Epidermal melanocyte (primary cell): Measurements from ENCODE around the gene CHRNG.
"Not testable (repeated sequence)": the region's sequence is repeated elsewhere in the genome, so short reads cannot be mapped to it uniquely, and the experiment has no call there.

Source experiments
- DNase-seq: peaks from one replicate; pipeline ENCODE4 v3.0.0; 2011; ENCODE audit warnings: low spot score; ENCODE audit not compliant: insufficient read length

The CHRNG gene

DNA sequence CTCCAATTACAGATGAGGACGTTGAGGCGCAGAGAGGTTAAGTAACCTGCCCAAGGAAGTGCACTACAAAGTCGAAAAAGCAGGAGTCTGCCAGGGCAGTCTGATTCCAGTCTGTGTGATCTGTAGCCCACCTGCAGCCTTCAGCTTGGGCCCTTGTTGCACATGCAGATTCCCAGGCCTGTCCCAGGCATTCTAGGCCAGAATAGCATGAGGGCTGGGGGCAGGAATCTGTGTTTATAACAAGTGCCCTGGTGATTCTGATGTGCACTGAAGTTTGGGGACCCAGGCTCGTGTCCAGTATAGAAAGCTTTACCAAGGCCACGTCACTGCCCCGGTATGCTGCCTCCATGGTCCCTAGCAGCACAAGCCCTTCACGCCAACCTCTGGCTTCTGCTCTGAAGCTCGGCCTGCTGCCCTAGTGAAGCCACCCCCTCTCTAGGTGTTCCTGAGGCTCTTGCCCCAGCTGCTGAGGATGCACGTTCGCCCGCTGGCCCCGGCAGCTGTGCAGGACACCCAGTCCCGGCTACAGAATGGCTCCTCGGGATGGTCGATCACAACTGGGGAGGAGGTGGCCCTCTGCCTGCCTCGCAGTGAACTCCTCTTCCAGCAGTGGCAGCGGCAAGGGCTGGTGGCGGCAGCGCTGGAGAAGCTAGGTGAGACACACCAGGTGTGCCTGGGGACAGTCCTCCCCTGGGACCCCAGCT lies 4.6 kb downstream of the CHRNG start:
- peak; percentile 5 for DNase-seq

DNA sequence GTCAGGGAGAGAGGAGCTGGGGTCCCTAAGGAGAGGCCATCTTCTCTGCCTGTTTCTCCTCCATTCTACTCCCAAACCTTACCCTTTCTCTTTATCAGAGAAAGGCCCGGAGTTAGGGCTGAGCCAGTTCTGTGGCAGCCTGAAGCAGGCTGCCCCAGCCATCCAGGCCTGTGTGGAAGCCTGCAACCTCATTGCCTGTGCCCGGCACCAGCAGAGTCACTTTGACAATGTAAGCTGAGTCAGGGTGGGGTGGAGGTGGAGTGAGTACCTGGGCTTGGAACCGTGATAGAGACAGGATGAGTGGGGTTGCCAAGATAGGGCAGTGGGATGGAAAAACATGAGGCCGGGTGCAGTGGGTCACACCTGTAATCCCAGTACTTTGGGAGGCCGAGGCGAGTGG lies 5.2 kb downstream of the CHRNG start:
- DNase-seq: peak; percentile 1

DNA sequence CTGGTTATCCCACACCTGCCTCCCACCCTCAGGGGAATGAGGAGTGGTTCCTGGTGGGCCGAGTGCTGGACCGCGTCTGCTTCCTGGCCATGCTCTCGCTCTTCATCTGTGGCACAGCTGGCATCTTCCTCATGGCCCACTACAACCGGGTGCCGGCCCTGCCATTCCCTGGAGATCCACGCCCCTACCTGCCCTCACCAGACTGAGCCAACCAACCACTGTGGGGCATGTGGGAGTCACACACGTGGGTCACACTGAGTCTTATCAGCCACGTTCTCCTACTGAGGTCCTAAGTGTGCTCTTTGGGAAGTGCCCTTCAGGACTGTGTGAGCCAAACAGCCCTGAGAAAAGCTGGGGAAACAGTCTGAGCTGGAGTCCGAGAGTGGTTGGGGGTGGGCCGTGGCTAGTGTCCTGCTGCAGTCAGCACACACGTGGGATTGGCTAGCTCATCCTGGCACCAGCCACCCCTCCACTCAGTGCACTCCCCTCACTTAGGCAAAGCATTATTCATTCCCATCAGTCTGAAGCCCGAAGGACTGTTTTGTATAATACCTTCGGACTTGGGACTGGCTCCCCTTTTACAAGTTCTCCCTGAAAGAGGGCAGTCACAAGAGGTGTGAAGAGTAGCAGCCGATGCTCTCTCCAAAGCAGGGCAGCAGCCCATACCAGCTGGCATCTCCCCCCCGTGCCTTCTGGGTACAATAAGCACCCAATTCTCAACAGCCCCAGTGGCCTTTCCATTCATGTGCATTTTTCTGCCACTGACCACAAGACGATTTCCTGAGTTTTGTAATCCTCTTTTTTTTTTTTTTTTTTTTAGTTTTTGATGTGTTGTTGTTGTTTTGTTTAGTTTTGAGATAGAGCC lies 6.3 kb downstream of the CHRNG start:
- peak; percentile 11 for DNase-seq

DNA sequence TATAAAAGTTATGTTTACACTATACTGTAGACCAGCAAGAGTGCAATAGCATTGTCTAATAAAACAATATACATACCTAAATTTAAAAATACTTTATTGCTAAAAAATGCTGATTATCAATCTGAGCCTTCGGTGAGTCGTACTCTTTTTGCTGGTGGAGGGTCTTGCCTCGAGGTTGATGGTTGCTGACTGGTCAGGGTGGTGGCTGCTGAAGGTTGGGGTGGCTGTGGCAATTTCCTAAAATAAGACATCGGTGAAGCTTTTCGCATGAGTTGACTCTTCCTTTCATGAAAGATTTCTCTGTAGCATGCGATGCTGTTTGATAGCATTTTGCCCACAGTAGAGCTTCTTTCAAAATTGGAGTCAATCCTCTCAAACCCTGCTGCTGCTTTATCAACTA lies 8.5 kb downstream of the CHRNG start:
- DNase-seq: no peak

DNA sequence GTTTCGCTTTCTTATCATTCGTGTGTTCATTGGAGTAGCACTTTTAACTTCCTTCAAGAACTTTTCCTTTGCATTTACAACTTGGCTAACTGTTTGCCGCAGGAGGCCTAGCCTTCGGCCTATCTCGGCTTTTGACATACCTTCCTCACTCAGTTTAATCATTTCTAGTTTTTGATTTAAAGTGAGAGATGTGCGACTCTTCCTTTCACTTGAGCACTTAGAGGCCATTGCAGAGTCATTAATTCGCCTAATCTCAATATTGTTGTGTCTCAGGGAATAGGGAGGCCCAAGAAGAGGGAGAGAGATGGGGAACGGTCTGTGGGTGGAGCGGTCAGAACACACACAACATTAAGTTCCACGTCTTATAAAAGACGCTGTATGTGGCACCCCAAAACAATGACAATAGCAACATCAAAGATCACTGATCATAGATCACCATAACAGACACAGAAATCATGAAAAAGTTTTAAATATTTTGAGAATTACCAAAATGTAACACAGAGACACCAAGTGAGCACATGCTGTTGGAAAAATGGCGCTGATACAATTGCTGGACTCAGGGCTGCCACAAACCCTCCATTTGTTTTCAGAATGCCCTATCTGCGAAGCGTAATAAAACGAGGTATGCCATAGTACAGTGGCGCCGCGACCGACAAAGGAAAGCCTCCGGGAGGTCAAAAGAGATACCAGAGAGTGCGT lies 10.3 kb downstream of the CHRNG start:
- no peak for DNase-seq

DNA sequence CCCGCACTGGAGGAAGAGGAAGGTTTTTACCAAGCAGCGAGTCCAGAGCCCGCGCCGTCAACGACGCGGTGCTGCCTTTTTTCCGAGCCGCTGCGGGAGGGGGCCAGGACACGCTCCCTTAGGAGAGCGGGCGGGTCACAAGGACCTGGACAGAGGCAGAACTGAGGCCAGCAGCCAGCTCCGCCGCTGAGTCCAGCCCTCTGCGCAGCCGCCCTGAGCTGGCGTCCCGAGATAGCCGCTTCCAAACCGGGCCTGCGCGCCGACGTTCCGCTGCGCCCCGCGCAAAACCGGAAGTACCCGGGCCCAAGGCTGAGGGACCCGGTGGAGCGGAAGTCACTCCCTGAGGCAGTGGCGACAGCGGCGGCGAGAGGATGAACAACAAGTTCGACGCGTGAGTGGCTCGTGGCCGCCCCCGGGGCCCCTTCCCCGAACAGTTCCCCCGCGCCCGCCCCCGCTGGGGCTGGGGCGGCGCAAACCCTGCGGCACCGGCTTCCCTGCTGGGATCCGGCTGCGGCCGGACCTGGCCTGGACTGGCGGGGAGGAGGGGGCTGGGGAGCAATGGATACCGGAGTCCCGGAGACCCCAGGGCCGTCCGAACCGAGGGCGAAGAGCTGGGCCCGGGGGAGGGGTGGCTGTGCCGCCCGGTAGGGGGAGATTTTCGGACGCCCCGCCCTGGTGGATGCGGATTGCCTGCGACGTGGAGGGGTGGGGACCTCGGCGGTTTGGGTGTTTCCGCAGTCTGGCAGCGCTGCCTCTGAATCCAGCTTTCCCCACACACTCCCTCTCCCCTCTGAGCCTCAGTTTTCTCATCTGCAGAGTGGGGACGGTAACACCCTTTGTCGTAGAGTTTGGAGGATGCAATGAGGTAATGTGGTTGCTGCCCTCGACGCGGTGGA lies 11.1 kb downstream of the CHRNG start, which contains the start of the genes EIF4E2 and TIGD1:
Gene EIF4E2, plus strand, starts transcription at position 336 of the 896 bp plus-strand sequence. Its CDS starts 36 bp downstream, at position 372.
Gene TIGD1, minus strand, starts transcription at position 204 of the 896 bp plus-strand sequence. CDS start 675 bp downstream, outside the sequence.
- peak; percentile 97 for DNase-seq

DNA sequence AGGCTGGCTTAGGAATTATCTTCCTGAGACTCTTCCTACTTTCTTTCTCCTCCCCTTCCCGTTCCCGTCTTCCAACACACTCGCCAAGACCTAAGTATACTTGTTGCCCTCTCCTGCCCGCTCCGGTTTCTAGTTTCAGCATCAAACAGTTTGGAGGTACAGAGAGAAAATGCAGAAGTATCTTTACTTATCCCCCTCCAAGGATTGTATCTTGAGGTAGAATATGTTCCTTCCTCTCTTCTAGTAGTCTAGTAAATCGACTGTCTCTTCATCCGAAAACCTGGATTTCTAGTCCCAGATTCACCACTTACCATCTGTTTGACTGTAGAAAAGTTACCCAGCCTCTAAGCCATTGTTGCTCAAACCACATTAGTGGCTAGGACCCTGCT lies 11.8 kb downstream of the CHRNG start:
- DNase-seq: no peak

DNA sequence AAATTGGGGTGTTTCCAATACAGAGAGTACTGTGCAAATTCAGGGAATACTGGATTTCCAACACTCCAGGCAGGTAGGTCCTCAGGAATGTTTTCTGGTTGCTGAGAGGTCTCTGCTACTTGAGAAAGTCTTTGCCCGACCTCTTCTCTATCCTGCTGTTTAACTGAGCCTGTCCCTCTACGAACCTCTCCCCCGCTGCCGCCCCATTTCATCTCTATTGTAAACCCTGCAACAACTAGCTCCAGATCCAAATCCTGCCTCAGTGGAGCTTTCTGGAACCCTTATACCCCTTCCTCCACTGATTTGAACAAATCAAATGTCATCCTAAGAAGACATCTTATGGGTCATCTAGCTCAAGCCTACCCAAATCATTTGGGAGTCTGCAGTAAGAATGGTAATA lies 12.3 kb downstream of the CHRNG start:
- DNase-seq: no peak

DNA sequence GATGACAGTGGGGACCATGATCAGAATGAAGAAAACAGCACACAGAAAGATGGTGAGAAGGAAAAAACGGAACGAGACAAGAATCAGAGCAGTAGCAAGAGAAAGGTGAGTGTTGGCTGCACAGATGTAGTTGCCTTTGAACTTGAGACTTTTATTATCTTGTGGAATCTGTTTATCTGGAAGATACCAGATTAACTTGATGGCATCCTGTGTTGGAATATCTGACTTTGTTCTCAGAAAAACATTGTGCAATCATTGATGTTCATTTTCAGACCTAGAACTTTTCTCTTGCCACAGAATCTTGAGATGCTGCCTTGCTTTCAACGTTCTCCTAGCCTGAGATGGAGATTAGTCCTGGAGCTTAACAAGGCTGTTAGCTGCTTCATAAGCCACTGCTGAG lies 16.9 kb downstream of the CHRNG start:
- no peak for DNase-seq

DNA sequence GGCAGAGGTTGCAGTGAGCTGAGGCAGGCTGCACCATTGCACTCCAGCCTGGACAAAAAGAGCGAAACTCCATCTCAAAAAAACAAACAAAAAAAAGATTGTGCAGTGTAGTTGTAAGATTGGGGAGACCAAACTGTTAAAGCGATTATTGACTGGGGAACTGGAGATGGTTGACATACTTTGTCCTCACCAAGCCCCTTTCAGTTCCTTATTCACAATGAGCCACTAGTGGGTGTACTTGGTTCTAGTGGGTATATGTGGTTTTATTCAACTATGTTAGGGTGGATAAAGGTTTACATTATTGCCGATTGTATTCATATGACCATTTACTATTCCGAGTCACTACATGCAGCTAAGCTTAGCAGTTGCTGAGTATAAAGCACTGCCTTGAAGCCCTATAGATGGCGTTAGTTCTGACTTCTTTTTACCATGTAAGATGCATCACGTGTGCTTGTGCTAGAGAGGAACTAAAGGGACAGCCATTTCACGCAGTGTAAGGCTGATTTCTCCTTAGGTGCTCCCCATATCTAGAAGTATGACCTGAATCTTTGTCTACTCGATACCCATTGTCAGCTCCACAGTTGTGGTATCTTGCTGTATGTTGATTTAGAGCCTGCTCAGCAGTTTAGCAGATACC lies 23.1 kb downstream of the CHRNG start:
- DNase-seq: no peak

DNA sequence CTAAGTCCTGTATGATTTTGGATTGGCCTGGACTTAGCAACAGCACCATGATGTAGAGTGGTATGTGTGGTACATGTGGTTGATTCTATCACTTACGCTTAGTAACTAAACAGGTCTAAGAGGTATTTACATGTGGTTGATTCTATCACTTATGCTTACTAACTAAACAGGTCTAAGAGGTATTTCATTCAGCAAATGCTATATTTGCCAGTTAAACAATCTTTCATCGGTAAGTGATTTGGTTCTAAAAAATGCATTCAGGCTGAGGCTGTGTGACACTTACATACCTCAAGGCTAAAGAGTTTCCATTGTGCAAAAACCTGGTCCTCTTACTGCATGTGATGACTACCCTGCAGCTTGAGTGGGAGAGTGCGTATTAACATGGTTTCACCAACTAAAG lies 24.1 kb downstream of the CHRNG start:
- no peak for DNase-seq

DNA sequence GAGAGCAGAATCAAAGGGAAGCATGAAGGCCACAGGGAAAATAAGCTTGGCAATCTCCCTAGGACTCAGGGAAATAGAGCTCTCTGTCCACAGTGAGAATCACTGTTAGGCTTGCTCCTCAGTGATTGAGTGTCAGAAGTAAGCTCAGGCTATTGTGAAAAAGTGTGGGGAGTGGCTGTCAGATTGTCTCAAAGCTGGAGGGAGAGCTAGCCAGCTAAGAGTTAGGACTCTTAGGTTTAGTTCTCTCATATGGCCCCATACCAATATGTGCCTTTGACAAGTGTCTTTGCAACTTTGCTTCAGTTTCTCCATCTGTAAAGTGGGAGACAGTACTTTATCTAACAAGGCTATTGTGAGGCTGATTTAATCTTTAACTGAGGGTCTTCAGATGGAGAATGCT lies 28.2 kb downstream of the CHRNG start:
- no peak for DNase-seq

DNA sequence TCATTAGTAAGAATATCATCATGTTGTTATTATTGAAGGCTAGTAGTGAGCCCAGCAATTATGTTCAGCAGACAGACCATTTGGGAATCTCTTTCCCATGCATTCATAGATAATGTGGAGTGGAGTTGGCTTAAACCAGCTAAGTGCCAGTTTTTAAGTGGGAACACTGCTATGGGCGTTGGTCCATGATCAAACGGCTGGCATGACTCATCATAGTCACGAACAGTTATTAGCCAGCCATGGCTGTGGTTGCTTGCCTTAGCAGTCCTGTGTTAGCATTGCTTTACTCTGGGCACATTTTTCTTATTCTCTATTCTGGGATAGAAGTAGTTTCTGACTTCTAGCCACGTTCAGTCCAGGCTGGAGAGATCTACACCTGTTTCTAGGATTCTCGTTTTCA lies 28.7 kb downstream of the CHRNG start:
- no peak for DNase-seq

DNA sequence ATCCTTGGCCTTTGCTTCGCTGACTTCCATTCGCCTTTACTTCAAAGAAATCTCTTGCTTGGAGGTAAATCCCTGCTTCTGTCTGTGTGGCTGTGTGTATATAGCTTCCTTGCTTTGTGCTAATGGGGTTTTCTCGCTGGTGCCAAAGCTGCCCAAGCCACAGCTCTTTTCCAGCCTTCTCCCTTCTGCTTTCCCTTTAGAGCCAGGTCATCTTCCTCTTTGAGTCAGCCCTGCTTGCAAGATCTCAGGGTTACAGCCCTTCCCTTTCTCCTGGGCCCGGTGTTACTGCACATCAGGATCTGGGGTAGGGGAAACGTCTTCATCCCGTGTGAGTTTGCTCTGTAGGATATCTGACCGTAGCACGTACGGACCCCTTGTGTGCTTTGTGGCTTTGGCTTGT lies 30.0 kb downstream of the CHRNG start:
- no peak for DNase-seq

DNA sequence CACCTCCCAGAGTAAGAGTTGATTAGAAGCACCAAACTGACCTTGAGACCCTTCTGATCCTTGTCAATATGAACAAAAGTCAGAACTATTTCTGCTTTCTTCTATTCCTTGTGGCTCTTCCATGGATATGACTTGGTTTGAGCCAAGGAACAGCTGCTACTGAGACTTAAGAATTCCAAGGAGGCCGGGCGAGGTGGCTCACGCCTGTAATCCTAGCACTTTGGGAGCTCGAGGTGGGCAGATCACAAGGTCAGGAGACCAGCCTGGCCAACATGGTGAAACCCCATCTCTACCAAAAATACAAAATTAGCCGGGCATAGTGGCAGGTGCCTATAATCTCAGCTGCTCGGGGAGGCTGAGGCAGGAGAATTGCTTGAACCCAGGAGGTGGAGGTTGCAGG lies 31.0 kb downstream of the CHRNG start:
- DNase-seq: not testable (repeated sequence)

DNA sequence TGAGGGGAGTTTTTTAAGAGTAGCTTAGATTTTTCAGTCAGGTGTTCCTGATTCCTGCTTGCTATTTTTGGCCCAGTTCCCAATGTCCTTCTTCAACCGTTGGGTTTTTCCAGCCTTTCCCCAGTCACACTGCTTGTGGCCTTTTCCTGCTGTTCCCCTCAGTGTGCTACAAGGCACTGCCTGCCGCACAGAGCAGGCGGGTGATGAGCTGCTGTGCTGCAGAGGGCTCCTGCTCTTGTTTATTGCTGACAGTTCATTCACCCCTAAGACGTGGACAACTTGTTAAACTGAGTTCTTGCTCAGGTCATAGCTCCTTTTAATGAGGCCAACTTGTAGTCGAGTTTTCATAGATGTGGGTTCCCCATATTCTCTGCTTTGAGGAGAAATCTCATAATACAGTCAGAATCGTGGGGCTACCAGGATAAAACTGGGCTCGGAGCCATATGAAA lies 31.6 kb downstream of the CHRNG start:
- no peak for DNase-seq

DNA sequence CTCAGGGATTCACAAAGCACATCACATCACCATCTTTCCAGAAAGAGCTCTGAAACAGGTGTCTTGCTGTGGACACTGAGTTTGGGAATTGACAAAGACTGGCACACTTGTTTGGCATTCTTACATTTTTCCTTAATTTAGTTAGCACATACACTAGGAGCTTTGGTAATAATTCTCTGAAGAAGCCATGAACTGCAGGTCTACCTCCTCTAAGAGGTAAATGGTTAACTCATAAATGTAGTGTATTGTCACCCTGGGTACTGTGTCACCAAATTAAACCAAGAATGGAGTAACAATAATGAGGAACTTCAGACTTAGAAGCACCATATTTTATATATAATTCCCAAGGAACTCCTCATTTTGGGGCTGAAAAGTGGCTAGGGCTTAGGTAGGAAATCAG lies 33.5 kb downstream of the CHRNG start:
- no peak for DNase-seq

DNA sequence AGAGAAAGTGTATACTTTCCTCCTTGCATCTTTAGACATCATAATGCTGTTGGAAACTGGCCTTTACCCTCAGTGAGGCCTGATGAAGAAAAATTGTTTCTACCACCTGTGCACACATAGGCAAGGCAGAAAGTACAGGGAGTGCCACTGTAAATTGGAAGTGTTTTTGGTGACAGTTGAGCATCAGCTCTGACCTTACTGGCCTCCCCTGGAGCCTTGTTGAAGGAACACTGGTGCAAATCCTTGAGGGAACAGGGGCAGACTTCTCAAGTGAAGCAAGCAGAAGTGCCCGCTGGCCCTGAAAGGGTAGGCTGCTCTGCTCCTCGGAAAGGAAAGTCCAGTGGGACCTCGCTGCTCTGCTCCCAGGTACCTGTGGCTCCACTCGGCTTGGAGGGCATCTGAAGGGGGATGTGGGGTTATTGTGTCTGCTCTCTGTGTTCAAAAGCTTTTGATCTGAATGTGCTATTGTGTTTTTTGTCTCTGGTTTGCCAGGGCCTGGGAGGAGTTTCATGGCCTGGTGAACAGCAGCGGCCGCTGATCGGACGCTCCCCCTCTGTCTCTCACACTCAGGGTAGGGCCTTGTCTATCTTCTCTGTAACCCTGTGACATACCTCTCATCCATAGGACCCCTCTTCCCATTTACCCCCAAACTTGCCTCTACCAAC lies 34.4 kb downstream of the CHRNG start:
- no peak for DNase-seq

DNA sequence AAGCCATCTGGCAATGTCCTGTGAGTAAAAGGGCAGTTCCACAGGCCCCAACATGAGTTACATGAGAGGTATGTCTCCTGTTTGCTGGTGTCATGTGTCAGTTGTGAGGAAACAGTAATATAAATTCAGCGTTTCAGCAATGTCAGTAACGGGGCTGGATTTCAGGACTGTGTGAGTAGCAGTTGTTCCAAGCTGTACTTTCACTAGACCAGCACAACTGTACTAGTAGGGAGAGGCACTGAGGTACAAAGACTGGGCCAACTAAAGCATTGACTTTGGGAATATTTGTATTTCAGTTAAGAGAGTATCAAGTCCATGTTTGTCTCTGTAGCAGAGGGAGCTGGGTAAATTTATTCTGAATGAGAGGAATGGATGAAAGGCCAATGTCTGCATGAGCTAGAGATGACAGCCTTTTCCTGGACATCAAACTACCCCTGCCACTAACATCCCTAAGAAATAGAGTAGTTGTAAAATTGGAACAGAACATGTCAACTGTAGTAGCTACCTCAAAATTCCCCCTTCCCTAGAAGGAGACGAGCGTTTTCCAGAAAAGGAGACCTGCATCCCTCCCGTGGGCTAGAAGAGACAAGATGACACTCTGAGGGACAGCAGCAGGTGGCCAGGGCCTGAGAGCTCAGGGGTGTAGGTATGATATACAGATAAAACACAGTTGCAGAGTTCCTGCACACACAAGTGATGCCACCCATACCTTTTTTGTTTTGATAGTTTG lies 35.3 kb downstream of the CHRNG start:
- DNase-seq: no peak
